Bronchial epithelial cell (primary cell): Measurements from ENCODE around the gene PI4KA. TPM values are rescaled to one million over a fixed set of nuclear protein-coding genes. Genes with fewer than 3 reads are reported as not detected.
"Not testable (repeated sequence)": the region's sequence is repeated elsewhere in the genome, so short reads cannot be mapped to it uniquely, and the experiment has no call there.

ENCODE experiments used
- DNase-seq: peaks from one replicate; pipeline ENCODE4 v3.0.0-alpha.2; 2010; ENCODE audit warnings: low read depth
- FAIRE-seq: peaks from 2 replicates; lab custom pipeline; 2011; peaks lifted over from hg19 to GRCh38; lab: Jason Lieb, UNC
- H3K27me3 ChIP-seq: 2 replicates; pipeline ENCODE4 v1.5.1; 2011; ENCODE audit warnings: low read length; ENCODE audit not compliant: control insufficient read depth, insufficient read depth
- H3K36me3 ChIP-seq: 2 replicates; pipeline ENCODE4 v1.5.1; 2011; ENCODE audit warnings: low read length; ENCODE audit not compliant: control insufficient read depth, insufficient read depth
- H3K4me3 ChIP-seq: 2 replicates; pipeline ENCODE4 v1.5.1; 2011; ENCODE audit warnings: mild to moderate bottlenecking, low read depth, low read length, control low read depth
- total RNA-seq: library from RNA; depleted of rRNA; stranded (reverse); fragments of >200 nt; gene quantifications from 2 replicates; pipeline ENCODE4 v1.2.1, GENCODE V29; 2014
- TF ChIP-seq, protein P1 (sequence below): IDR thresholded peaks from 2 replicates; pipeline ENCODE4 v1.5.1; 2011; ENCODE audit warnings: mild to moderate bottlenecking, moderate library complexity, low read length, control low read depth, inconsistent platforms; ENCODE audit not compliant: insufficient read depth, severe bottlenecking

PI4KA gene
- total RNA-seq, 1 donor from 2014 or later, result 9.5 TPM

DNA sequence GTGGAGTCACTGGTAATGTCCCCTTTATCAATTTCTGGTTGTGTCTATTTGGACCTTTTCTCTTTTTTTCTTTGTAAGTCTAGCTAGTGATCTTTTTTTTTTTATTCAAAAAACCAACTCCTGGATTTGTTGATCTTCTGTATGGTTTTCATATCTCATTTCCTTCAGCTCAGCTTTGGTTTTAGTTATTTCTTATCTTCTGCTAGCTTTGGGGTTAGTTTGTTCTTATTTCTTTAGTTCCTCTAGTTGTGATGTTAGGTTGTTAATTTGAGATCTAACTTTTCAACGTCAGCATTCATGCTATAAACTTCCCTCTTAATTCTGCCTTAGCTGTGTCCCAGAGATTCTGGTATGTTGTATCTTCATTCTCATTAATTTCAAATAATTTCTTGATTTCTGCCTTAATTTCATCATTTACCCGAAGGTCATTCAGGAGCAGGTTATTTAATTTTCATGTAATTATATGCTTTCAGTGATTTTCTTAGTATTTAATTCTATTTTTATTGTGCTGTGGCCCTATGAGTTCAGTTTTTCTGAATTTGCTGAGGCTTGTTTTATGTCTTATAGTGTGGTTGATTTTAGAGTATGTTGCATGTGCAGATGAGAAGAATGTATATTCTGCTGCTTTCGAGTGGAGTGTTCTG lies 29.0 kb downstream of the PI4KA start:
- Histone ChIP-seq H3K4me3 (no peak overlapping the region), H3K36me3 (peaks cover 6% of the 10 kb centered on the region), H3K27me3 (no peaks in the 10 kb centered on the region)
- TF ChIP-seq, protein P1, sequence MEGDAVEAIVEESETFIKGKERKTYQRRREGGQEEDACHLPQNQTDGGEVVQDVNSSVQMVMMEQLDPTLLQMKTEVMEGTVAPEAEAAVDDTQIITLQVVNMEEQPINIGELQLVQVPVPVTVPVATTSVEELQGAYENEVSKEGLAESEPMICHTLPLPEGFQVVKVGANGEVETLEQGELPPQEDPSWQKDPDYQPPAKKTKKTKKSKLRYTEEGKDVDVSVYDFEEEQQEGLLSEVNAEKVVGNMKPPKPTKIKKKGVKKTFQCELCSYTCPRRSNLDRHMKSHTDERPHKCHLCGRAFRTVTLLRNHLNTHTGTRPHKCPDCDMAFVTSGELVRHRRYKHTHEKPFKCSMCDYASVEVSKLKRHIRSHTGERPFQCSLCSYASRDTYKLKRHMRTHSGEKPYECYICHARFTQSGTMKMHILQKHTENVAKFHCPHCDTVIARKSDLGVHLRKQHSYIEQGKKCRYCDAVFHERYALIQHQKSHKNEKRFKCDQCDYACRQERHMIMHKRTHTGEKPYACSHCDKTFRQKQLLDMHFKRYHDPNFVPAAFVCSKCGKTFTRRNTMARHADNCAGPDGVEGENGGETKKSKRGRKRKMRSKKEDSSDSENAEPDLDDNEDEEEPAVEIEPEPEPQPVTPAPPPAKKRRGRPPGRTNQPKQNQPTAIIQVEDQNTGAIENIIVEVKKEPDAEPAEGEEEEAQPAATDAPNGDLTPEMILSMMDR, result no peak
- FAIRE-seq (no peak), DNase-seq (no peak)

DNA sequence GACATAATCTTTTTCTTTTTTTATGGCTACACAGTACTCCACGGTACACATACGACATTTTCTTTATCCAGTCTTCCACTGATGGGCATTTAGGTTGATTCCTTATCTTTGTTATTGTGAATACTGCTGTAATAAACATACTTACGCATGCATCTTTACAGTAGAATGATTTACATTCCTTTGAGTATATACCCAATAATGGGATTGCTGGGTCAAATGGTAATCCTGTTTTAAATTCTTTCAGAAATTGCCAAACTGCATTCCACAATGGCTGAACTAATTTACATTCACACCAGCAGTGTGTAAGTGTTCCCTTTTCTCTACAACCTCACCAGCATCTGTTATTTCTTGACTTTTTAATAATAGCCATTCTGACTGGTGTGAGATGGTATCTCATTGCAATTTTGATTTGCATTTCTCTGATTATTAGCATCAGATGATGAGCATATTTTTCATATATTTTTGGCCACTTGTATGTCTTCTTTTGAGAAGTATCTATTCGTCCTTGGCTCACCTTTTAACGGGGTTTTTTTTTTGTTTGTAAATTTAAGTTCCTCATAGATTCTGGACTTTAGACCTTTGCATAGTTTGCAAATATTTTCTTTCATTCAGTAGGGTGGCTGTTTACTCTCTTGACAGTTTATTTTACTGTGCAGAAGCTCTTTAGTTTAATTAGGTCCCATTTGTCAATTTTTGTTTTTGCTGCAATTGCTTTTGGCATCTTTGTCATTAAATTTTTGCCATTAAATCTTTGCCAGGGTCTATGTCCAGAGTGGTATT lies 32.0 kb downstream of the PI4KA start:
- not testable (repeated sequence) for FAIRE-seq, H3K36me3 ChIP-seq

DNA sequence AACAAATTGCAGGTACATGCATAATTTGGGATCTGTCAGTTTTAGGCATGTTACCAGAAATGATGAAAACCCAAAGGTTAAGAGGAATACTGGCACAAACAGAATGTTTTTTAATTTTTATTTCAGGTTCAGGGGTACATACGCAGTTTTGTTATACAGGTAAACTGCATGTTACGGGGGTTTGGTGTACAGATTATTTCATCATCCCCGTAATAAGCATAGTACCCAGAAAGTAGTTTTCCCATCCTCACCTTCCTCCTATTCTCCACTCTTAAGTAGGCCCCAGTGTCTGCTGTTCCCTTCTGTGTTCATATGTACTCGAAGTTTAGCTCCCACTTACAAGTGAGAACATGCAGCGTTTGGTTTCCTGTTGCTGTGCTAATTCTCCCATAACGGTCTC lies 33.0 kb downstream of the PI4KA start:
- Histone ChIP-seq H3K4me3 (no peak overlapping the region), H3K27me3 (no peaks in the 10 kb centered on the region), H3K36me3 (peaks cover 3% of the 10 kb centered on the region)
- TF ChIP-seq, protein P1, result no peak
- FAIRE-seq (no peak), DNase-seq (no peak)

More for the DNA sequence above, 32.0 kb downstream of the PI4KA start:
- H3K27me3 ChIP-seq, DNase-seq, H3K4me3 ChIP-seq: not testable (repeated sequence)

DNA sequence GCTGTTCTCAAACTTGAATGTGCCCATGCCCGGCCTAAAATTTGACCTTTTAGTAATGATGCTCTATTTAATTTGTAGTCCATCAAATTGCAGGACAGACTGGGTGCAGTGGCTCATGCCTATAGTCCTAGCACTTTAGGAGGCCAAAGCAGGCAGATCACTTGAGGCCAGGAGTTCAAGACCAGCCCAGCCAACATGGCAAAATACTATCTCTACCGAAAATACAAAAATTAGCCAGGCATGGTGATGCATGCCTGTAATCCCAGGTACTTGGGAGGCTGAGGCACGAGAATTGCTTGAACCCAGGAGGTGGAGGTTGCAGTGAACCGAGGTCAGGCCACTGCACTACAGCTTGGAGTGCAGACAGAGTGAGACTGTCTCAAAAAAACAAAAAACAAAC lies 33.4 kb downstream of the PI4KA start:
- not testable (repeated sequence) for FAIRE-seq, H3K36me3 ChIP-seq

DNA sequence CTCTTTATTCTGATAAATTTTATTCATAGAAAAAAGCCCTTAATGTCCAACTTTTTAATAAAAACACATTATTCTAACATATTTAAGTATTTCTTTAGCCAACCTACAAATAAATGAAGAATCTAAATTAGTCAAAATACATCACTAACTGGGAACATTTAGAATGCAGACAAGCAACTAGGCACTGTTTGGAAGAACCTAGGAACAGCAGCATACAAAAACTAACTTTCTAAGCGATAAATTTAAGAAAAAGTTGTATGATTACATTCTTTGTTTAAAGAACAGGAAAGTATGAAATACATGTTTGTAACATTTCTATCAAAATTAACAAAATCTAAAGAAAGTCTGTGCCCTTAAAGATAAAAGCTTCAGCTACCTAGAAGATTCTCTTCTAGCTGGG lies 35.3 kb downstream of the PI4KA start:
- no peak for FAIRE-seq
- TF ChIP-seq, protein P1, result no peak

More for the DNA sequence above, 33.4 kb downstream of the PI4KA start:
- H3K27me3 ChIP-seq, H3K4me3 ChIP-seq, DNase-seq: not testable (repeated sequence)

DNA sequence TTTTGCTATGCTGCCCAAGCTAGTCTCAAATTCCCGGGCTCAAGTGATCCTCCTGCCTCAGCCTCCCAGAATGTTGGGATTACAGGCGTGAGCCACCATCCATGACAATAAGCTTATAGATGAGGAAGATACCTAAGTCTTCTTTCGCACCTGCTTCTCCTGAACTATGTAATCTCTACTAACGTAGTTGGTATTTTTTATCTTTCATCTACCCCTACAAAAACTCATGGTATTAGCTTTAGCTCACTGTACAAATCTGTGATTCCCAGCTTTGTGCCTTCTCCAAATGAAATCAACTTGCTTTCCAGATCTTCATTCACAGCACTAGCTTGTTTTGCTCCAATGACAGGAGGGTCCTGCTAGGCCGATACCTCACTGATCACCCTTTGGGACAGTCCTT lies 36.4 kb downstream of the PI4KA start:
- Histone ChIP-seq H3K36me3 (peaks cover 6% of the 10 kb centered on the region), H3K4me3 (no peak overlapping the region), H3K27me3 (no peaks in the 10 kb centered on the region)
- TF ChIP-seq, protein P1, result no peak
- FAIRE-seq (no peak), DNase-seq (no peak)

More for the DNA sequence above, 35.3 kb downstream of the PI4KA start:
- Histone ChIP-seq H3K27me3 (no peaks in the 10 kb centered on the region), H3K4me3 (no peak overlapping the region), H3K36me3 (peaks cover 6% of the 10 kb centered on the region)
- DNase-seq, result no peak

DNA sequence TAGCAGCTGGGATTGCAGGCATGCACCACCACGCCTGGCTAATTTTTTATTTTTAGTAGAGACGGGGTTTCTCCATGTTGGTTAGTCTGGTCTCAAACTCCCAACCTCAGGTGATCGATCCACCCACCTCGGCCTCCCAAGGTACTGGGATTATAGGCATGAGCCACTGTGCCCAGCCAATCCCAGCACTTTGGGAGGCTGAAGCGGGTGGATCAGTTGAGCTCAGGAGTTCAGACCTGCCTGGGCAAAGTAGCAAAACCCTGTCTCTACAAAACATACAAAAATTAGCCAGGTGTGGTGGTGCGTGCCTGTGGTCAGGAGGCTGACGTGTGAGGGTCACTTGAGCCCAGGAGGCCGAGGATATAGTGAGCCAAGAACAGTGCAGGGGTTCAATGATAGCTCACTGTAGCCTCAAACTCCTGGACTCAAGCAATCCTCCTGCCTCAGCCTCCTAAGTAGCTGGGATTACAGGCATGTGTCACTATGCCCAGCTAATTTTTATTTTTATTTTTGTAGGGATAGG lies 36.8 kb downstream of the PI4KA start:
- not testable (repeated sequence) for H3K27me3 ChIP-seq, DNase-seq, H3K4me3 ChIP-seq, FAIRE-seq, H3K36me3 ChIP-seq
